ENCODE data around the gene CCL20.

CCL20 gene

GRCh38 chr2:227822416-227823003 lies 8.9 kb downstream of the CCL20 start:
- no peaks in the 10 kb centered on the region for H3K4me1 ChIP-seq
- no peak overlapping the region for H3K4me3 ChIP-seq (ENCODE audit: low read depth, low read length)
- TF ChIP-seq, protein P1, sequence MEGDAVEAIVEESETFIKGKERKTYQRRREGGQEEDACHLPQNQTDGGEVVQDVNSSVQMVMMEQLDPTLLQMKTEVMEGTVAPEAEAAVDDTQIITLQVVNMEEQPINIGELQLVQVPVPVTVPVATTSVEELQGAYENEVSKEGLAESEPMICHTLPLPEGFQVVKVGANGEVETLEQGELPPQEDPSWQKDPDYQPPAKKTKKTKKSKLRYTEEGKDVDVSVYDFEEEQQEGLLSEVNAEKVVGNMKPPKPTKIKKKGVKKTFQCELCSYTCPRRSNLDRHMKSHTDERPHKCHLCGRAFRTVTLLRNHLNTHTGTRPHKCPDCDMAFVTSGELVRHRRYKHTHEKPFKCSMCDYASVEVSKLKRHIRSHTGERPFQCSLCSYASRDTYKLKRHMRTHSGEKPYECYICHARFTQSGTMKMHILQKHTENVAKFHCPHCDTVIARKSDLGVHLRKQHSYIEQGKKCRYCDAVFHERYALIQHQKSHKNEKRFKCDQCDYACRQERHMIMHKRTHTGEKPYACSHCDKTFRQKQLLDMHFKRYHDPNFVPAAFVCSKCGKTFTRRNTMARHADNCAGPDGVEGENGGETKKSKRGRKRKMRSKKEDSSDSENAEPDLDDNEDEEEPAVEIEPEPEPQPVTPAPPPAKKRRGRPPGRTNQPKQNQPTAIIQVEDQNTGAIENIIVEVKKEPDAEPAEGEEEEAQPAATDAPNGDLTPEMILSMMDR (IDR thresholded peaks at IDR 0.05; ENCODE audit: low read depth, low read length): no peak
- no peak for DNase-seq
- no peaks in the 10 kb centered on the region for H3K27me3 ChIP-seq
- no peaks in the 10 kb centered on the region; the same call in 1 of the 2 replicates for H3K9me3 ChIP-seq
- no peaks in the 10 kb centered on the region for H3K36me3 ChIP-seq

DNA sequence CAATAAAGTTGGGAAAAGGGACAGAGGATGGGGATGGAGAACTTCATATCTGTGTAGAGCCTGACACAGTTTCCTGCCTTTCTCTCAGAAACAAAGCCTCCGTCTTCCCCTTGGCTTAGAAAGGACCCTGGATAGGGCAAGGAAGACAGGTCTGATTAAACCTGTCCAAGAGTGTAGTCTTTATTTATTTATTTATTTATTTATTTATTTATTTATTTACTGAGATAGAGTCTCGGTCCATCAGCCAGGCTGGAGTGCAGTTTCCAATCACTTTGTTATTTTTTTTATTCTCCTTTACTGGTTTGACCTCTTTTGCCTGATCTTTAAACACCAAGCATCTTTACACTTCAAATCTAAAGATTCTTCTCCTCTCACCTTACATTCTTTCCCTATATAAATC lies 10.3 kb downstream of the CCL20 start:
- H3K9me3 ChIP-seq: no peaks in the 10 kb centered on the region; the same call in 1 of the 2 replicates
- no peaks in the 10 kb centered on the region for H3K36me3 ChIP-seq
- no peaks in the 10 kb centered on the region for H3K27me3 ChIP-seq
- no peak for DNase-seq
- TF ChIP-seq, protein P1 (IDR thresholded peaks at IDR 0.05; ENCODE audit: low read depth, low read length): no peak
- no peaks in the 10 kb centered on the region for H3K4me1 ChIP-seq
- no peak overlapping the region for H3K4me3 ChIP-seq (ENCODE audit: low read depth, low read length)

GRCh38 chr2:227824711-227825110 lies 11.1 kb downstream of the CCL20 start:
- no peaks in the 10 kb centered on the region for H3K4me1 ChIP-seq
- no peak for DNase-seq
- no peaks in the 10 kb centered on the region for H3K27me3 ChIP-seq
- no peak overlapping the region for H3K4me3 ChIP-seq (ENCODE audit: low read depth, low read length)
- no peaks in the 10 kb centered on the region for H3K36me3 ChIP-seq
- no peaks in the 10 kb centered on the region; the same call in 1 of the 2 replicates for H3K9me3 ChIP-seq
- TF ChIP-seq, protein P1 (IDR thresholded peaks at IDR 0.05; ENCODE audit: low read depth, low read length): no peak

DNA sequence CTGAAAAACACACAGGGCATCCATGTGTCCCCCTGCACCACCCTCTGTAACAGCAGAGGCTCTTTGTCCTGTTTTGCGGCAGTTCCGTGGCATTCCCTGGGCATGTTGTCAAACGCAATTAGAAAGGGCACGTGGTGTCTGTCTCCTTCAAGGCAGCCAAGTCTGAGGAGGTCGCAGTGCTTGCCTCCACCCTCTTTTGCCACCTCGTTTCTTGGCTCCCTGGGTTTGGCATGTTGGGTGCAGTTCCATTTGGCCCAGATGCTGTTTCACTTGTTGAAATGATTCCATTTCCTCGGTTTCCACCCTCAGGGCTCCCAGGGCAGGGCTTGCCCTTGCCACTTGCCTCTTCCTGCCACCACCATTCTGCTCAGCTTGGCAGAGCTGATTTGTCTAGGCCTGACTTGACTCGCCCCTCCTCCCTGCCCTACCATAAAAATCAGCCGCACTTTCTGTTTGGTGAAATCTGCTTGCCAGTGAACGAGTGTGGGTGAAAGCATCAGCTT lies 12.4 kb downstream of the CCL20 start:
- H3K27me3 ChIP-seq: no peaks in the 10 kb centered on the region
- H3K9me3 ChIP-seq: no peaks in the 10 kb centered on the region
- no peak overlapping the region for H3K4me3 ChIP-seq (ENCODE audit: low read depth, low read length)
- H3K4me1 ChIP-seq: no peaks in the 10 kb centered on the region
- H3K36me3 ChIP-seq: no peaks in the 10 kb centered on the region
- no peak for DNase-seq
- TF ChIP-seq, protein P1 (IDR thresholded peaks at IDR 0.05; ENCODE audit: low read depth, low read length): no peak

GRCh38 chr2:227826563-227826962 lies 12.9 kb downstream of the CCL20 start:
- no peak overlapping the region for H3K4me3 ChIP-seq (ENCODE audit: low read depth, low read length)

DNA sequence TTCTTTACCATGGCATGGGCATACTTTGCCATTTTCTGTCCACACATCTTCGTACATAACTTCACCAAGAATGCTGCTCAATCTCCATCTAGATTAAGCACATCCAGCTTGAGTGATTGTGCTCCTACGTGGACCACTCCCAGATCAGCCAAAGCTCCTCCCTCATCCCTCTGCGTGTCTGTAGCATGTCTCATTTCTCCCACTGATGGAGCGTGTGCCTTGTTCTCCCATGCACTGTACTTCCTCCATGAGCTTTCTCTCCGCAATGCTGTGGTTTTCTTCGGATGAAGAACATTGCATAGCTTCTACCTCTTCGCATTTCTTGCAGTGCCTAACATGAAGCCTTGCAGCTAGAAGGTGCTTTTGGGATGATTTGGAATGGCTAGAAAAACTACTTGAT lies 13.5 kb downstream of the CCL20 start:
- Histone ChIP-seq H3K9me3 (no peaks in the 10 kb centered on the region), H3K4me3 (ENCODE audit: low read depth, low read length) (no peak overlapping the region), H3K4me1 (no peaks in the 10 kb centered on the region), H3K27me3 (no peaks in the 10 kb centered on the region), H3K36me3 (no peaks in the 10 kb centered on the region)
- TF ChIP-seq, protein P1 (IDR thresholded peaks at IDR 0.05; ENCODE audit: low read depth, low read length): no peak
- no peak for DNase-seq

More at GRCh38 chr2:227826563-227826962, 12.9 kb downstream of the CCL20 start:
- TF ChIP-seq, protein P1 (IDR thresholded peaks at IDR 0.05; ENCODE audit: low read depth, low read length): no peak
- no peaks in the 10 kb centered on the region for H3K4me1 ChIP-seq
- H3K27me3 ChIP-seq: no peaks in the 10 kb centered on the region
- DNase-seq: no peak
- no peaks in the 10 kb centered on the region for H3K36me3 ChIP-seq
- no peaks in the 10 kb centered on the region for H3K9me3 ChIP-seq

Data from BE2C (cell line).